GM12878 (cell line): ENCODE measurements around the gene SHMT2. TPM values are rescaled to one million over a fixed set of nuclear protein-coding genes. Genes with fewer than 3 reads are reported as not detected.

Experiments
- CREM ChIP-seq: IDR thresholded peaks from 2 replicates; pipeline ENCODE4 v1.6.1; 2014; ENCODE audit warnings: antibody characterized with exemption, low read depth
- CTCF ChIP-seq, 3 experiments: IDR thresholded peaks in 2 of 3; conservative IDR thresholded peaks in 1 of 3; 2 replicates each; pipeline ENCODE4 v1.5.1; 2011; ENCODE audit warnings: low read depth in 3 of 3, low read length in 3 of 3, mild to moderate bottlenecking in 3 of 3, control low read depth in 2 of 3, moderate library complexity in 2 of 3, inconsistent platforms in 1 of 3, mixed read lengths in 1 of 3; ENCODE audit not compliant: control insufficient read depth in 2 of 3, insufficient read depth in 1 of 3; ENCODE audit errors: extremely low read depth in 1 of 3
- E4F1 ChIP-seq: fragments of 450-650 bp; IDR thresholded peaks from 2 replicates; pipeline ENCODE4 v1.6.1; 2018; ENCODE audit warnings: borderline replicate concordance, mild to moderate bottlenecking; ENCODE audit not compliant: partially characterized antibody
- EED ChIP-seq: sonication (generic); IDR thresholded peaks from 2 replicates; pipeline ENCODE4 v1.6.1; 2016; ENCODE audit warnings: antibody characterized with exemption, low read depth
- EGR1 ChIP-seq, 2 experiments: IDR thresholded peaks; 1 replicate in 1 of 2; 2 replicates in 1 of 2; pipeline ENCODE4 v1.6.1; 2011 to 2012; ENCODE audit warnings: low read depth in 2 of 2, low read length in 2 of 2, borderline replicate concordance in 1 of 2, mild to moderate bottlenecking in 1 of 2, moderate library complexity in 1 of 2
- IKZF1 ChIP-seq: fragments of 450-650 bp; conservative IDR thresholded peaks from 2 replicates; pipeline ENCODE4 v1.6.1; 2017; ENCODE audit warnings: antibody characterized with exemption, mild to moderate bottlenecking
- JUND ChIP-seq: IDR thresholded peaks from 2 replicates; pipeline ENCODE4 v1.6.1; 2012; ENCODE audit warnings: low read depth, mild to moderate bottlenecking, low read length, improper control_type of control experiment, moderate library complexity
- MEF2B ChIP-seq: fragments of 450-650 bp; IDR thresholded peaks from 2 replicates; pipeline ENCODE4 v1.6.1; 2018; ENCODE audit warnings: mild to moderate bottlenecking, moderate library complexity; ENCODE audit not compliant: partially characterized antibody, poor library complexity, severe bottlenecking
- PAX5 ChIP-seq: IDR thresholded peaks from 2 replicates; pipeline ENCODE4 v1.6.1; 2011; ENCODE audit warnings: low read depth, low read length, borderline replicate concordance
- PBX3 ChIP-seq: IDR thresholded peaks from 2 replicates; pipeline ENCODE4 v1.6.1; 2011; ENCODE audit warnings: mild to moderate bottlenecking, low read depth, low read length, moderate library complexity; ENCODE audit not compliant: insufficient replicate concordance
- RB1 ChIP-seq: fragments of 450-650 bp; formaldehyde crosslinking; IDR thresholded peaks from 2 replicates; pipeline ENCODE4 v1.6.1; 2017; ENCODE audit warnings: mild to moderate bottlenecking, borderline replicate concordance
- SPI1 ChIP-seq: IDR thresholded peaks from 2 replicates; pipeline ENCODE4 v1.6.1; 2011; ENCODE audit warnings: low read depth, mild to moderate bottlenecking, low read length, moderate library complexity, borderline replicate concordance; ENCODE audit not compliant: insufficient read depth
- TARDBP ChIP-seq: IDR thresholded peaks from 2 replicates; pipeline ENCODE4 v1.6.1; 2016; ENCODE audit warnings: borderline replicate concordance
- TCF12 ChIP-seq: IDR thresholded peaks from 2 replicates; pipeline ENCODE4 v1.6.1; 2011; ENCODE audit warnings: low read depth, mild to moderate bottlenecking, low read length
- TCF7 ChIP-seq: IDR thresholded peaks from 2 replicates; pipeline ENCODE4 v1.6.1; 2014; ENCODE audit warnings: antibody characterized with exemption, borderline replicate concordance
- USF2 ChIP-seq: IDR thresholded peaks from 2 replicates; pipeline ENCODE4 v1.6.1; 2011; ENCODE audit warnings: low read depth, low read length, improper control_type of control experiment, borderline replicate concordance
- ZBTB40 ChIP-seq: fragments of 450-650 bp; IDR thresholded peaks from 2 replicates; pipeline ENCODE4 v1.6.1; 2016; ENCODE audit warnings: mild to moderate bottlenecking, moderate library complexity, borderline replicate concordance
- polyA plus RNA-seq, 11 experiments: library from polyadenylated mRNA; depleted of rRNA in 4 of 11; unstranded in 6 of 11; stranded (reverse) in 5 of 11; fragments of >200 nt; fragmentation: Nextera tagmentation in 4 of 11; fragmentation: Illumina TruSeq in 1 of 11; extraction: Ambion mirVana in 4 of 11; extraction: Trizol in 1 of 11; gene quantifications; 1 replicate in 1 of 11; 2 replicates in 10 of 11; pipeline versions ENCODE4 v1.2.1 to v1.2.3, GENCODE V29; 2011 to 2016; ENCODE audit warnings: inconsistent platforms in 2 of 11, missing spikeins in 2 of 11, low read depth in 1 of 11
- total RNA-seq, 4 experiments: library from RNA; depleted of rRNA in 3 of 4; stranded (reverse); fragments of >200 nt in 3 of 4; fragmentation: Illumina TruSeq in 1 of 4; extraction: Trizol in 1 of 4; gene quantifications; 2 replicates each; pipeline versions ENCODE4 v1.2.1 to v1.2.3, GENCODE V29; 2013 to 2021

SHMT2 gene
- total and polyA plus RNA-seq, 10 of the 15 experiments (the other 5 are each of a cell fraction or from before 2014, with no cell fraction given): 57.0 to 292 (median 186) TPM

- TF ChIP-seq USF2: peak; percentile 25; the same call in 1 of the 2 replicates
- peak; percentile 70 to 98 for TF ChIP-seq EGR1 (IDR thresholded peaks at IDR 0.05; ENCODE audit: borderline replicate concordance in 1 of 2, low read depth in 2 of 2, low read length in 2 of 2)
- TF ChIP-seq CTCF (IDR thresholded peaks at IDR 0.05 in 2 of 3, conservative IDR thresholded peaks at IDR 0.05 in 1 of 3; ENCODE audit: control insufficient read depth in 2 of 3, extremely low read depth in 1 of 3, insufficient read depth in 1 of 3, low read depth in 3 of 3, low read length in 3 of 3): no peak
- peak; percentile 65; the same call in 1 of the 2 replicates for TF ChIP-seq TCF12
- TF ChIP-seq SPI1: no peak
- no peak for TF ChIP-seq RB1
- TF ChIP-seq TARDBP: no peak; the same call in 1 of the 2 replicates
- no peak for TF ChIP-seq ZBTB40
- TF ChIP-seq IKZF1: peak; percentile 73
- peak; percentile 72 for TF ChIP-seq MEF2B
- peak; percentile 69 for TF ChIP-seq PBX3
- TF ChIP-seq EED: peak; percentile 53
- peak; percentile 70 for TF ChIP-seq JUND
- peak; percentile 19 for TF ChIP-seq E4F1
- peak; percentile 77 for TF ChIP-seq PAX5
- TF ChIP-seq TCF7: 0 out of 2 replicates have a peak, but pooled peaks have one; percentile 50
- peak; percentile 81 for TF ChIP-seq CREM
Observed at GRCh38 chr12:57280211-57281062, 50.9 kb downstream of the SHMT2 start (continued).
